HL-60/S4 treated with phorbol 12-myristate 13-acetate at 8.2 ng/mL for 4 days and 3 days (cell line): ENCODE data around the gene SMC4.
"Not testable (repeated sequence)": the region's sequence is repeated elsewhere in the genome, so short reads cannot be mapped to it uniquely, and the experiment has no call there.

Experiments
- in situ Hi-C: fragments of 300-500 bp; cut with MboI; formaldehyde crosslinking; loops from 2 replicates; pipeline ENCODE4 v1.15.0; 2022; ENCODE audit warnings: low sequenced_read_pairs

Gene SMC4

DNA sequence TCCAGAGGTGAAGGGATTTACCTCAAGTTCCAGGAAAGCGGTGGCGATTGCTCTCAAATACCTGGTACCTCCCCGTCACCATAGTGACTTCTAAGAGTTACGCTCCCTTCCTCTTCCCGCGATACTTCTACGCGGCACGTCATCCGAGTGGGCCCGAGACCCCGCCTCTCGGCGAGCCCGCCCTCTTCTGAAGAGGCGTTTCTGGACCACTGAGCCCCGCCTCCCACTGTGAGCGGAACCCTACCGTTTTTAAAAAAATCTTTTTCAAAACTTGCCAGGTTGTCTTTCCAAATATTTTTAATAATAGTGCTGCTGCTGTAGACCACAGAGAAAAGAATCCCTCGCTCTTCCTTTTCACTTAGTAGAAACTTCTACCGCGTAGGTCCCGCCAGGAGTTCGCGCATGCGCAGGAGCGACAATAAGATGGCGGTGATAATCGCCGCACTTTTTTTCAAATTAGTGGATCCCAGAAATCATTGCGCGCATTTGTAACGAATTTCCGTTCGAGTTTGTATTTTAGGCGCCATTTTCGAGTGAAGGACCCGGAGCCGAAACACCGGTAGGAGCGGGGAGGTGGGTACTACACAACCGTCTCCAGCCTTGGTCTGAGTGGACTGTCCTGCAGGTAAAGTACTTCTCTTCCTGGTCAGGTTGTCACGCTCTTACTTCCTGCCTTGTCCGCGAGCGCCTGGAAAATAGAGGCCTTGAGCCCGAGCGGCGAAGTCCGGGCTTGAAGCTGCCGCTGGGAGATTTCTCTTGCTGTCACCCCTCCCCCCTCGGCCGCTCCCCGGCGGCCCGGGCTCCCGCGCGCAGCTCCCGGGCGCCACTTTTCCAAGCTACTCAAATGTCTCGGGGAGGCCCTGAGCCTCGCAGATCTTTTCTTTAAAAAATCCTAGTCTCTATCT, at the start of gene SMC4, which contains the start of gene IFT80:
Gene SMC4, plus strand, starts transcription at position 526 of the 905 bp plus-strand sequence. CDS start 1,177 bp downstream, outside the sequence.
Gene IFT80, minus strand, starts transcription at position 101 of the 905 bp plus-strand sequence. CDS start 14,625 bp downstream, outside the sequence.
- in situ Hi-C loops = no loop called here

DNA sequence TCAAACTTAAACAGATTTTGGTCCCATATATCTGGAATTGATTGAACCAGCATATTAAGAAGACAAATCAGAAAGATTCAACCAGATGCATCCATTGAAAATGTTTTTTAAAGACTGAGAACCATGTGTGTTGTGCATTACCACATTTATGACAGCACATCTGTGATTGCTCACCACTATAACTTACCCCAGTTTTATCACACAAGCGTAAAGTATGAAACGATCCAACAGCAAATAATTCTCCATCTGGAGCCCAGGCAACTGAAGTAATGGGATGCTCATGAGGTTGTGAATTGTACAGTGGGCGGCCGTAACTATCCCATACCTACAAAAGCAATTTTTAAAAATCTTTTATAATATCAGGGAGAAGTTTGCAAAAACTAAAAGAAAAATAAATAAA, 43.6 kb upstream of the SMC4 start:
- in situ Hi-C loops = no loop called here

DNA sequence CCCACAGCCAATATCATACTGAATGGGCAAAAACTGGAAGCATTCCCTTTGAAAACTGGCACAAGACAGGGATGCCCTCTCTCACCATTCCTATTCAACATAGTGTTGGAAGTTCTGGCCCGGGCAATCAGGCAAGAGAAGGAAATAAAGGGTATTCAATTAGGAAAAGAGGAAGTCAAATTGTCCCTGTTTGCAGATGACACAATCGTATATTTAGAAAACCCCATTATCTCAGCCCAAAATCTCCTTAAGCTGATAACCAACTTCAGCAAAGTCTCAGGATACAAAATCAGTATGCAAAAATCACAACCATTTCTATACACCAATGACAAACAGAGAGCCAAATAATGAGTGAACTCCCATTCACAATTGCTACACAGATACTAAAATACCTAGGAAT, 36.6 kb upstream of the SMC4 start:
- in situ Hi-C loops = not testable (repeated sequence)

DNA sequence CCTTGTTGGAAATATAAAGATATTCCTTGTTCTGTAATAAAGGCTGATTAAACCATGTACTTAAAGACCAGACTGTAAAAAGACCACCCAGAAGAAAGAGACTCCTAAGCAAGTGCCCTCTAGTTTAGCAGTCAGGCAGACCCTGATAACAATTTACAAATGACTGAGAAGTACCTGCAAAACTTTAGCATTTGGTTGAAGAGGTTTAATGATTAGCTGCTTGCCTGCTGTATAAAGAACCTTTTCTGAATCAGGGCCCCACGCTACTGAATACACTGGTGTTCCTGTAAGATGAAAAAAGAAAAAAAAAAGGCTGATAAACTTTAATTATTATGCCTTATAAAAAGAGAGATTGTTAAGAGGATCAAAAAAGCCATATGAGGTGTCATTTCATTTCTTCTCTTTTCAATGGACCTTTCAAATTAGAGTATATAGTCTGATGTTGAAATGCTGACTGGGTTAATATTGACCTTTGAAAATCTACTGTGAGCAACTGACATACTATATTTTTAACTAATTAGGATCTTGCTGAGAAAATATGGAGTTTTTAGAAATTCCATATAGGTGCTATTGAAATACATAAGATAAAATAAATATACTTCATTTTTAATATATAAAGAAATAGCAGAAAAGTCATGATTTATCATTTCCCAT, 33.5 kb upstream of the SMC4 start:
- in situ Hi-C loops = no loop called here

DNA sequence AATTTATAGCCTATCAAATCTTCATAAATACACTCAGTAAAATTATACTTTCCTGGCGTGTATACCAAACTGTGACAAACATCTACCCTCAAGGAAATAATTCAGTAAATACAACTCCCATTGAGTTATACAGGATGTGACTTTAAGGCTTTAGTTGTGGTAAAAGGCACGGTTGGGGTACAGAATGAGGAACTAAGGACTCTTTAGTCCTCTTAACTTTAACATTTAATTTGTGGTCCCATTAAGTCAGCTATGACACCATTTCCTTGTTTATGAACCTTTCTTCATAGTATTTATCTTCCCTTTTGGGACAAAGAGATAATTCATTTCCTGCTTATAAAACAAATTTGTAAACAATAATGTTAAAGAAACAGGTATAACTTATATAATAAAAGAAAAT, 30.6 kb upstream of the SMC4 start:
- in situ Hi-C loops = no loop called here

DNA sequence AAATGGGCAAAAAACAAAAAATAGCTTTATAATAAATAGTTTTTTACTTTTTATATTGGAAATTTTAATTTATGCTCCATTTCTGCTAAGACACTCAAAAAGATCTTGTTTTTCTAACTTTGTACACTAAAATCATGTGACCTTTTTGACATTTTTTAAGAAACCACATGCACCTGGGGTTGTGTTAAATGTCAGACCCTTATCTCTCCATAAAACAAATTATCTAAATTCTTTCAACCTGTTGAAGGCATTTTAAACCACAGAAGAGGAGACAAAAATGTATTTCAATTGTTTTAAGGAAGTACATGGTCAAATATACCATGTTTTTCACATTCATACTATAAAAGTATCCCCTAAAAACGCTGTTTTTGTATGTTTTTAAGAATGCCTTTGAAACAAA, 29.7 kb upstream of the SMC4 start:
- in situ Hi-C loops = no loop called here

DNA sequence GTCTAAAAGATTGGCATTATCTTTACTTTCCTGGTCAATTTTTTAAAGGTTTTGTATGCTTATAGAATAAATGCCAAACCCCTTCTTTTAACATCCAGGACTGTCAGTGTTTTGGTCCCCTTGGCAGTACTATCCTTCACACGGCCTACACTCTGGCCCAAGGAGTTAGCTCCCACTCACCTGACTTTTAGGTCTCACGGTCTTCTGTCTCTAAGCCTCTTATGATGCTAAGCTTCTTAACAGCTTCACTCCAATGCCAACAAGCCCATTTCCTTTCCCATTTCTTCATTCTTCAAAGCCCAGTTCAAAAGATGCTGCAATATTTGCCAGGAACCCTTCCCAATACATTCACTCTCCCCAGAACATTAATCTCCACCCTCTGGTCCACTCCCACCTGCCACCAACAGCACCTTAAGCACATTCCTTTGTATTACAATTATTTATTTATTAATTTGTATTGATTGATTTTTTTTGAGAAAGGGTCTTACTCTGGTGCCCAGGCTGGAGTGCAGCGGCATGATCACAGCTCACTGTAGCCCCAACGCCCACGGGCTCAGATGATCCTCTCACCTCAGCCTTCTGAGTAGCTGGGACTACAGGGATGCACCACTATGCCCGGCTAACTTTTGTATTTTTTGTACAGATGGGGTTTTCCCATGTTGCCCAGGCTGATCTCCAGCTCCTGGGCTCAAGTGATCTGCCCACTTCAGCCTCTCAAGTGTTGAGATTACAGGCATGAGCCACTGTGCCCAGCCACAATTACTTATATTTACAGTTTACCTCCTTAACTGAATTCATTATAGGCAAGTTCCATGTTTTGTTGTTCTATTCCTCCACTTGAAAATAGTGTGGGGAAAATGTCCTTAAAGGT, 28.2 kb upstream of the SMC4 start:
- in situ Hi-C loops = no loop called here

DNA sequence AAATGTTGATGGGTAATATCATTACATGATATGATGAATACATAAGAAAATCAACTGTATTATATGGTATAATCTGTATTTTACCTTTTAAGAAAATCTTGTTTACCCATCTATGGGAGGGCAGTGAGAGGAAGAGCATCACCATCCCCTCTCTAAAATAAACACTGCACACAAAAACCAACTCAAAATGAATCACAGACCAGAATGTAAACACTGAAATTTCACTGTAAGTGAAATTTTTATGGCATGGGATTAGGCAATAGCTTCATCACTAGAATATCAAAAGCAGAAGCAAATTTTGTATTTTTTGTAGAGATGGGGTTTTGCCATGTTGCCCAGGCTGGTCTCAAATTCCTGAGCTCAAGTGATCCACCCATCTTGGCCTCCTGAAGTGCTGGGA, 26.7 kb upstream of the SMC4 start:
- in situ Hi-C loops = no loop called here

DNA sequence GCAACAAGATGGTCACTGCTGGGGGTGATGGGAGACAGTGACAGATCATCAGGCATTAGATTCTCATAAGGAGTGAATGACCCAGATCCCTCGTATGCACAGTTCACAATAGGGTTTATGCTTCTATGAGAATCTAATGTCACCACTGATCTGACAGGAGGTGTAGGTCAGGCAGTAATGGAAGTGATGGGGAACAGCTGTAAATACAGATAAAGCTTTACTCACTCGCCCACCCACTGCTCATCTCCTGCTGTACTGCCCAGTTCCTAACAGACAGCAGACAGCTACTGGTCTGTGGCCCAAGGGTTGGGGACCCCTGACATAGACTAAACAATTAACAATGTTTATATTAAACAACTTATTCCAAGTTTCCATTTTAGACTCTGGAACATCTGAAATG, 25.8 kb upstream of the SMC4 start:
- in situ Hi-C loops = no loop called here

DNA sequence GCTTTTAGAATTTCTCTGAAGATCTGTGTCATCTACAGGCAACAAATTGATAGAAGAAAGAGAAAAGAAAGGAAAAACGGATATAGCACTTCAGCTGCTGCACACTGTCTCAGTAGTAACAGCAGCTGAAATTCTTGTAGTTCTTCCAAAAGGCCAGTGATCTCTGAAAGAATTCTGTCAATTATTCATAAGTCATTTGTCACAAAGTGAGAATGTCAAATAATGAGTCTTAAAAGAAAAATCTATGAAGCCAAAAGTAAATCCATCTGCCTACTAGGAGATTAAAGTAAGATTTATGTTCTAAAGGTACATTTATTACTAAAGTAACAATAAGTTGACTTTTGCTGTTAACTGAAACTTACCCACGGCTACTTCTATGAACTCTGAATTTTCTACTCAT, 25.0 kb upstream of the SMC4 start:
- in situ Hi-C loops = no loop called here

DNA sequence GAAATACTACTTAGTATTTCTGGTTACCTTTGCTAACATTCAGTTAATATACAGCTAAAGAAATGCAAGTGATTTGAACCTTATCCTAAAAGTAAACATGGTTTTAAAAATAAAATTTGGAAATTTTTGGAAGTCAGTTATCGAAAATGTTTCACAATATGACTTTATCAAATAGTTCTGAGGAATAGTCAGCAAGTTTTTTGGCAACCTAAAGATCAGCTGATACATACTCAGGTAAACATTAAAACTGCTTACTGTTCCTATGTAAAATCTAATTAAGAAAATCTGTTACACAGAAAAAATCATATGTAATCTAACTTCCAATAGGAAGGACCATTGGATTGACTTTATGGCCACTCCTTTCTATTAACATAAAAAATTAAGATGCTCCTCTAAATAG, 24.5 kb upstream of the SMC4 start:
- in situ Hi-C loops = no loop called here

DNA sequence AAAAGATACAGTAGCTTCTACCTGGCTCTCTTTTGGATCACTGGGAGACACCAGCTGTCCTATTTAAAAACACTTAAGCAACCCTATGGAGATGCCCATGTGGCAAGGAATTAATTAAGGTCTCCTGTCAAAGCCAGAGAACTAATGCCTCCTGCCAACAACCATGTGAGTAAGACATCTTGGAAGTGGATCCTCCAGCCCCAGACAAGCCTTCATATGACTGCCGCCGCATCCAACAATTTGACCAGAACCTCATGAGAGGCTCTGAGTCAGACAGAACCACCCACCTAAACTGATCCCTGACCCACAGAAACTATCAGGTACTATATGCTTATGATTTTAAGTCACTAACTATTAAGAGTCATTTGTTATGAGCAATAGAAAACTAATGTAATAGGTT, 22.8 kb upstream of the SMC4 start:
- in situ Hi-C loops = no loop called here

DNA sequence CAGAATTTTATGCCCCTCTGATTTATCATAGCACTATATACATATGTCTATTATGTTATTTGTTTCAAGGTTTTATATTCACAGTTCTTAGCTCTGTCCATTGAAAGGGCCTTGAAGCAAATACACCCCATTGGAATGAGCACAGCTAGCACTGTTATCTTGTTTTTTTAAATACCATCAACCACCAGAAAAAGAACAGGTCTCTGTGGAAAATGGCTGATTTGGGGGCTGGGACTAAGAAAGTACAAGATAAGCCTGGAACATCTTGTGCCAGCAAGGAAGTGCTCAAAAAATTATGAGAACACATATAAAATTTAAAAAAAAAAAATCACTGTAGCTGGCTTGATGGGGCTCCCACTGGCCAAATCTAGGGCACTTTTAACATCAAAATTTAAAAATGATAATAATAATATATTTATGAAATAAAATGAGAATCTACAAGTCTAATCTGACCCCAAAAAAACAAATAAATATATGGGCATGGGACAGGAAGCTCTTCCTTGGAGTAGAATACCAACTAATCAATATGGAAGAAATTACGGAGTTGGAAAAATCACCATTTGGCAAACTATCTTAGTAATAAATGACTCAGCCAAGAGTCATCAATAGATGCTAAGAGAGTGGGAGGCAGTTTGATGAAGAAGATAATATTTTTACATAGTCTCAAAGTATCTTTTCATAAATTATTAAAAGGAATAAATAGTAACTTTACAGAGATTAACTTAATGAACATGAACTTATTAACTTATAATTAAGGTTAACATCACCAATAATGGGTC, 20.9 kb upstream of the SMC4 start:
- in situ Hi-C loops = no loop called here

DNA sequence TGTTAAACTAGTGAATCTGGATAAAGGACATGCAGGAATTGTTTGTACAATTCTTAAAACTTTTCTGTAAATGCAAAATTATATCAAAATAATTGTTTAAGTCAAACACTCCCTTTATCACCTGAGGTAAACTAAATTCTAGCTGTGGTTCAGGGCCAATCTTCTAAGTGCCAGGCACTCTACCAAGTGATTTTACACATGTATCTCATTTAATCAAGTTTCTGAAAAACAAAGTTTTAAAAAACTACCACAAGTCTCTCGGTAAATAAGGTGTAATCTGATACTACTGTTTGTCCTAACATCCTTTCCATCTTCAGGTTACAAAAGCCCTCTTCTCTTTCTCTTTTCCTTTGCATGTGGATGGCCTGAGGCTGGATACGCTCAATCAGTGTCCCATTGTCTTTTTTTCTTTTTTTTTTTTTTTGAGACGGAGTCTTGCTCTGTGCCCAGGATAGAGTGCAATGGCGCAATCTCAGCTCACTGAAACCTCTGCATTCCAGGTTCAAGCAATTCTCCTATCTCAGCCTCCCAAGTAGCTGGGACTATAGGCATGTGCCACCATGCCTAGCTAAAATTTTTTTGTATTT, 19.7 kb upstream of the SMC4 start:
- in situ Hi-C loops = no loop called here

DNA sequence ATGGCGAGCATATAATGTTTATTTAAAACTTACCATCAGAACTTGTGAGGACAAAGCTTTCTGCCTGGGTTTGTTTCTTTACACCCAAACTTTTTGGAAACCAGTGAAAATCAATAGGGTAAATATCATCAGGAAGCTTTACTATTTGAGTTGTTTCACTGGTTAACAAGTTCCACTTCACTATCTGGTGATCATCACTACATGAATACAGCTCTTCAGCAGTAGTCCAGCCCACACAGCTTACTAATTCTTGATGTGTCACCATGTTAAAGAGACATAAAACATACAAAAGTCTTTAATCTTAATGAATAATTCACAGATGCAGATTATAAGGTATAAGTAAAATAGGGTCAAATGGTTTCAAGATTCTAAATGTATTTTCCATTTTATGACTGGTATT, 18.0 kb upstream of the SMC4 start:
- in situ Hi-C loops = no loop called here

DNA sequence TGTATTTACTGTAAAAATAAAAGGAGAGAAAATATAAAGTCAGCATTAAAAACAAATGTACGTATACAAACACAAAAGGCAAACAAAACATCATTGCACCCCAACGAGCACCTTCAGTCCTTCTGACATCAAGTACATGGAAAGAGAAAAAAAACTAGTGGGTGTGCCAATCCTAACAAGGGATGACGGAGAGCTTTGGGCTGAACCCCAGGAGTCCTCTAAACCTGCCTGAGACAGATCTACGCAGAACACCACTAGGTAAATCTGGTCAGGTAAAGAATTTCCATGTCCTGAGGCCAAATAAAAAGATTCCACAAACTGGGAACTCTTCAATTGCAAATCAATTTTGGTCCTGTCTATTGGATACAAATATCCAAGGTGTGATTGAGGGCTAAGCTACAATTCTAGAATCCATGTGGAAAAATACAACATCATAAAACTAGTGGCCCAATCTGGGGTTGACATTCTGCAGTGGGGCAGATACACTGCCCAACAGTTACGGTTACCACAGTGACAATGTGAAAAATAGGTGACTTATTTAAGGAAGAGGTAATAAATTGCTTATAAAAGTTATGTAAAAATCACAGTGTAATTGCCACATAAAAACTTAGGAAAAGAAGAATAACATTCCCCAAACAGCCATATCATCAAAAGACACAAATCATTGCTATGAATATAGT, 14.7 kb upstream of the SMC4 start:
- in situ Hi-C loops = no loop called here

DNA sequence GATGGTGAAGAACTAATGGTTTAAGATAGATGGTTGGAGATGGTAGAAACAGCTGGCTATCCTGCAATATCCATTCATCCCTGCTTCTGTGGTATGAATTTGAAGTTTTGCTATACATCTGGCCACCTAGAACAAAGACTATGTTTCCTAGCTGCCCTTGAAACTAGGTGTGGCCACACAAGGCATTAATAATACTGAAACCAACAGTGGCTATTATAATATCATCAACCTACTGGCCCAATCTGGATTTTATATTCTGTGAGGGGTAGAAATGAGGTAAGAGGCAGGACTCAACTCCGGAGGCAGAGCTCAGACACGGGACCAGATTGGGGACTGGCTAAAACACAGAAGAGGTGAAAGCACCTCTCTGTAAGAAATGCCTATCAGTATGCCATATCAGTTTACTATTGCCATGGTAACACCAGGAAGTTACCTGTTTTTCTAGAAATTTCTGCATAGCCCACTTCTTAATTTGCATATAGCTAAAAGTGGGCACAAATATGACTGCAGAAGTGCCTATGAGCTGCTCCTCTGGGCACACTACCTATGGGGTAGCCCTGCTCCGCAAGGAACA, 8.8 kb upstream of the SMC4 start:
- in situ Hi-C loops = no loop called here

DNA sequence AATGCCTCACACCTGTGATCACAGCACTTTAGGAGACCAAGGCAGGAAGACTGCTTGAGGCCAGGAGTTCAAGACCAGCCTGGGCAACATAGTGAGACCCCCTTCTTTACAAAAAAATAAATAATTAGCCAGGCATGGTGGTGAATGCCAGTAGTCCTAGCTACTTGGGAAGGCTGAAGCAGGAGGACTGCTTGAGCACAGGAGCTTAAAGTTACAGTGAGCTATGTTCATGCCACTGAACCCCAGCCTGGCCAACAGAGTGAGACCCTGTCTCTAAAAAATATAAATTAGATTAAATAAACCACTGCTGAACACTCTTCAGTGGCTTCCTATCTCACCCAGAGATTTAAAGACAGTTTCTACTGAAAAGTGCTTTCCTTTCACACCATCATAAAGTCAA, 6.7 kb upstream of the SMC4 start:
- in situ Hi-C loops = no loop called here

DNA sequence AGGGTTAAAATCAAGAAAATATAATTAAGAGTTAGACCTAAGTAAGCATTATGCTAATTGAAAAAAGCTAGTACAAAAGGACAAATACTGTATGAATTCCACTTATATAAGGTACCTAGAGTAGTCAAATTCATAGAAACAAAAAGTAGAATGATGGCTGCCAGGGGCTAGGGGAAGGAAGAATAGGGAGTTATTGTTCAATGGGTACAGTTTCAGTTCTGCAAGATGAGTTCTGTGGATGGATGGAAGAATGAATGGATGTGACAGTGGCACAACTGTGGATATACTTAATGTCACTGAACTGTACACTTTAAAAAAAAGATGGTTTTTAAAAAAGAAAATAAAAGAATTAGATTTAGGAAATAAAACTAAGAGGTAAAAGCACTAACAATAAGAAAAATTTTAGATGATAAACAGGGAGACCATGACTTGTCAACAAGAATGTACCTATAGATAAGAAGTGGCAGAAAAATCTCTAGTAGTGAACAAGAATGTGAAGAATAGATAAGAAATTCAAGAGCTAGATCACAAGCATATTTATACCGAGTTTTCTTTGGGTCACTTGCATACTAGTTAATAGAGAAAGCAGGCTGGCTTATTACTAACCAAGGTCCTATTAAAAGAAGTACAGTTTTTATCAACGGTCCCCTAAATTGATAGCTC, 6.0 kb upstream of the SMC4 start:
- in situ Hi-C loops = no loop called here
